SU-DHL-6 (cell line): ENCODE measurements around the gene SCGB1C2.

Experiments used
- EZH2phosphoT487 ChIP-seq: fragments of 200-600 bp; sonication (generic), shearing (Covaris generic); conservative IDR thresholded peaks from 2 replicates; pipeline ENCODE4 v1.6.1; 2018; ENCODE audit warnings: mild to moderate bottlenecking, antibody characterized with exemption, low read length, moderate library complexity, mixed read lengths
- TF ChIP-seq, protein P1 (sequence below): fragments of 200-600 bp; sonication (generic); IDR thresholded peaks from one replicate; pipeline ENCODE4 v1.5.1; 2017; ENCODE audit warnings: antibody characterized with exemption, mild to moderate bottlenecking, low read length, moderate library complexity; ENCODE audit not compliant: insufficient read depth, poor library complexity, severe bottlenecking

DNA sequence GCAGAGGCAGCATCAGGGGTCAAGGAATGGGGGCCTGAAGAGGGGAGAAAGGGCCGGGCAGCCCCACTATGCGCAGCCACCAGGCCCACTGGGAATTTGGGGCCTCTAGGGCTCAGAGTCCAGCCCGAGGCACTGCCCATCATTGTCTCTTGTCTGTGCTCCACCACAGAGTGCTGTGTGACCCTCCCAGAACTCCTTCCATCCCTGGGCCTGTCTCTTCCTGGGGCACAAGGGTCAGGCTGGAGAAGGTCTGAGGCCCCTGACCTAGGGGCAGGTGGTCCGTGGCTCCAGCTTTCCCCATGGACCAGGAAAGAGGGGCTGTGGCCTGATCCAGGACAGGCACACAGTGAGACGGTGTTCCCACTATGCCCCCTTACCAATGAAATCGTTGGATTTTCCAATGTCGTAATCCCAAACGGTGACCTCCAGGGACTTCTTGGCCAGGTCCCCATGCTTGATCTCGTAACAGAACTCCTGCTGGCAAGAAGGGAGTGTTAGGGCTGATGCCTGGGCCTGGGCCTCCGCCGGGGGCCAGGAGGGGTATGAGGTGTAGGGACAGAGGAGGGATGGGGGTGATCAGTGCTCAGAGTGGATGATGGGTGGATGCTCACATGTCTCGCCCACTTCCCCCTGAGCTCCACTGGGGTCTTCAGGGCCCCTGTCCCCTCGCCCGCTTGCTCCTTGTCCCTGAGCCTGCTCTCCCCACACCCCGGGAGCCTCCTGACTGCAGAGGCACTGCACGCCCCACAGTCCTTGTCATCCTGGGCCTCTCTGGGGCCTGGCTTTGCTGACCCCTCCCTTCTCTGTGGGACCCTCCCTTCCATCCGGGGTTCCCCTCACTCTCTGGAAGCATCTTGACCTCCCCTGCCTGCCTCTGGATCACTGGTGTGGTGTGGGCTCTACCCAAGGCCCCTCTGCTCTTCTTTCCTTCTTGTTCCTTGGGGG lies 10.7 kb downstream of the SCGB1C2 start:
- TF ChIP-seq, protein P1, sequence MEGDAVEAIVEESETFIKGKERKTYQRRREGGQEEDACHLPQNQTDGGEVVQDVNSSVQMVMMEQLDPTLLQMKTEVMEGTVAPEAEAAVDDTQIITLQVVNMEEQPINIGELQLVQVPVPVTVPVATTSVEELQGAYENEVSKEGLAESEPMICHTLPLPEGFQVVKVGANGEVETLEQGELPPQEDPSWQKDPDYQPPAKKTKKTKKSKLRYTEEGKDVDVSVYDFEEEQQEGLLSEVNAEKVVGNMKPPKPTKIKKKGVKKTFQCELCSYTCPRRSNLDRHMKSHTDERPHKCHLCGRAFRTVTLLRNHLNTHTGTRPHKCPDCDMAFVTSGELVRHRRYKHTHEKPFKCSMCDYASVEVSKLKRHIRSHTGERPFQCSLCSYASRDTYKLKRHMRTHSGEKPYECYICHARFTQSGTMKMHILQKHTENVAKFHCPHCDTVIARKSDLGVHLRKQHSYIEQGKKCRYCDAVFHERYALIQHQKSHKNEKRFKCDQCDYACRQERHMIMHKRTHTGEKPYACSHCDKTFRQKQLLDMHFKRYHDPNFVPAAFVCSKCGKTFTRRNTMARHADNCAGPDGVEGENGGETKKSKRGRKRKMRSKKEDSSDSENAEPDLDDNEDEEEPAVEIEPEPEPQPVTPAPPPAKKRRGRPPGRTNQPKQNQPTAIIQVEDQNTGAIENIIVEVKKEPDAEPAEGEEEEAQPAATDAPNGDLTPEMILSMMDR = no peak
- TF ChIP-seq EZH2phosphoT487 = no peak
